GM18505 (cell line): ENCODE results near the gene IFT43.

ENCODE experiments used
- ATAC-seq: cut with Tn5 transposase; IDR thresholded peaks from one replicate; pipeline ENCODE4 v1.9.1; 2021; ENCODE audit not compliant: unreplicated experiment
- POLR2A ChIP-seq: IDR thresholded peaks from 4 replicates; pipeline ENCODE4 v1.6.1; 2011; ENCODE audit warnings: borderline replicate concordance; ENCODE audit not compliant: insufficient read depth, insufficient read length; ENCODE audit errors: extremely low read depth

IFT43 gene

GRCh38 chr14:76109087-76109880 lies 123.7 kb downstream of the IFT43 start:
- ATAC-seq = no peak
- TF ChIP-seq POLR2A = no peak

- ATAC-seq = no peak
- no peak for TF ChIP-seq POLR2A
Observed at GRCh38 chr14:76112889-76113624, 127.5 kb downstream of the IFT43 start.

GRCh38 chr14:76113691-76114090 lies 128.1 kb downstream of the IFT43 start:
- no peak for TF ChIP-seq POLR2A
- ATAC-seq = no peak

GRCh38 chr14:76115010-76115422 lies 129.5 kb downstream of the IFT43 start:
- ATAC-seq = no peak
- TF ChIP-seq POLR2A = no peak

- ATAC-seq = no peak
- no peak for TF ChIP-seq POLR2A
Observed at GRCh38 chr14:76117789-76118484, 132.4 kb downstream of the IFT43 start.

- TF ChIP-seq POLR2A = no peak
- no peak for ATAC-seq
Observed at GRCh38 chr14:76118594-76118993, 133.0 kb downstream of the IFT43 start.

GRCh38 chr14:76121089-76121748 lies 135.7 kb downstream of the IFT43 start:
- ATAC-seq = no peak
- no peak for TF ChIP-seq POLR2A

GRCh38 chr14:76123426-76124225 lies 138.1 kb downstream of the IFT43 start:
- no peak for ATAC-seq
- TF ChIP-seq POLR2A = no peak

GRCh38 chr14:76125511-76125910 lies 139.9 kb downstream of the IFT43 start:
- no peak for TF ChIP-seq POLR2A
- no peak for ATAC-seq

GRCh38 chr14:76126076-76126475 lies 140.5 kb downstream of the IFT43 start:
- no peak for TF ChIP-seq POLR2A

GRCh38 chr14:76129851-76130576 lies 144.5 kb downstream of the IFT43 start:
- ATAC-seq = no peak
- no peak for TF ChIP-seq POLR2A

More at GRCh38 chr14:76126076-76126475, 140.5 kb downstream of the IFT43 start:
- no peak for ATAC-seq

- ATAC-seq = no peak
- TF ChIP-seq POLR2A = no peak
Observed at GRCh38 chr14:76131071-76131965, 145.8 kb downstream of the IFT43 start.
